ENCODE data around the gene EFR3B.

- no peak for TF ChIP-seq MXI1 (IDR thresholded peaks at IDR 0.05; ENCODE audit: low read depth, low read length)
- no peak for TF ChIP-seq NFIC (IDR thresholded peaks at IDR 0.05; ENCODE audit: low read depth, low read length)
- no peak for TF ChIP-seq POLR2A (IDR thresholded peaks at IDR 0.05; ENCODE audit: low read depth, low read length)
- TF ChIP-seq BCL11A (IDR thresholded peaks at IDR 0.05; ENCODE audit: low read depth, low read length), result no peak
- no peak for TF ChIP-seq RAD21 (IDR thresholded peaks at IDR 0.05; ENCODE audit: insufficient read depth, low read depth, low read length)
- no peak for TF ChIP-seq CTCF (IDR thresholded peaks at IDR 0.05 in 2 of 3, conservative IDR thresholded peaks at IDR 0.05 in 1 of 3; ENCODE audit: control insufficient read depth in 2 of 3, extremely low read depth in 1 of 3, insufficient read depth in 1 of 3, low read depth in 3 of 3, low read length in 3 of 3)
- TF ChIP-seq FOS (IDR thresholded peaks at IDR 0.05; ENCODE audit: borderline replicate concordance, extremely low read depth, insufficient read length), result no peak
Observed at GRCh38 chr2:25198576-25198975, 156.7 kb downstream of the EFR3B start.
